Measurements from ENCODE around the gene EPB41L3. TPM values are rescaled to one million over a fixed set of nuclear protein-coding genes. Genes with fewer than 3 reads are reported as not detected.

The EPB41L3 gene
- total and polyA plus RNA-seq, 10 donors: 8.0 to 121 (median 49.1) TPM

DNA sequence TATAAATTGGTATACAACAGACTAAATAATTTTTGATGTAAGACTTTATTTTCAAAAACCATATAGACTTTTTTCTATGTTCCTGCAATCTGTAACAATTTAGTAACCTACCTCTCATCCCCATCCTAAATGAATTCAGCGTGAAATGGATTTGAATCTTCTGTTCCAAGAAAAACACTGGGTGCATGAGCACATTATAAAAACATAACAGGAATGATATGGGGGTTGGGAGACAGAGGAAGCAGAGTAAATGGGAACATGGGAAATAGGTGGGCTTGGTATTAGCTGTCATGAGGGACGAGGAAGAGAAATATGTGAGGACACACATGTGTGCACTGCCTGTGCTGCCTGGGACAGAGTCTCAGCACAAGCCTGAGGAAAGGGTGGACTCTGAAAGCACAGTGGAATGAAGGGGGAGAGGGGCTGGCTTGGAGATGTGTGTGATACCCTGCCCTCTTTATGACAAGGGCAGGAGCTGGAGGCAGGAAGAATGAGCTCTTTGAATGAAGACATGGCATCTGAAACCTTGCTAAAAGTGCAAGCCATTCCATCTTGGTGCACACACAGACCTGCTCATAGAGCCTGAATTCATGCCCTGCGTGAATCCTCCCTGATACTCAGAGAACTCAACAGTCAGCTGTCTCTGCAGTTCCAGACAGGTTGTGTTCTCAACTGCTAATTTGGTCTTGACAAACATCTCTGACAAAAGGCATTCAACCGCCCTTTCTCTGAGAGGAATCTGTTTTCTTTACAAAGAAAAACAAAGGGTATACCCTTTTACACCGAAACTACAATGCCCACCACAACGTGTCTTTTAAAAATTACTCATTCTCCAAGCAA is 66.6 kb downstream of the EPB41L3 start:
- no peak for DNase-seq
- Histone ChIP-seq H3K4me1 (peaks cover 0 to 10% (median 3%) of the 10 kb centered on the region in 6 donors), H3K36me3 (no peaks in the 10 kb centered on the region), H3K4me3 (no peak overlapping the region), H3K27ac (no peak overlapping the region), H3K27me3 (replicated peaks in 1 of 7) (no peaks in the 10 kb centered on the region), H3K9me3 (peaks cover 0 to 5% (median 2%) of the 10 kb centered on the region in 8 donors)
- TF ChIP-seq POLR2A (IDR thresholded peaks at IDR 0.05) (no peak), POLR2AphosphoS5 (IDR thresholded peaks at IDR 0.05) (peak in 1 of 3 donors; percentile 6)
- 81 to 87% (median 85%) methylated on average over 6 of the region's 6 CpGs for WGBS, 5 donors
- intact Hi-C loops (cut with DNase I; ENCODE audit: low total_unique reads): no loop called here

DNA sequence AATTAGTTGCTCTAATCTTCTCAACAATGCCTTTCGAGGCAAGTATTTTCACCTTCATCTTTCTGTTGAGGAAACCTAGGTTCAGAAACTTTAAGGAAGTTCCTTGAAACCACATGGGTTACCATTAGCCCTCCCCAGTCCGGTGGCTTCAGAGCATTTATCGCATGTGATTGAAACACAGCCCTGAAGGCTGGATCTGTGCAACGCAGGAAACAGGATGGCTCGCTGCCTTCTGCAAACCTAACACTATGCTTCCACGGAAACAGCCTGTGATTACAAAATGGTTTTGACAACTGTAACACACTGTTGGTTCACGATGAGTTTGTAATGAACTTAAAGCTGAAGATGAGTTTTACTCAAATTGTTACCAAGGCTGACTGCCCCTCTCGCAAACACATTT is 68.5 kb downstream of the EPB41L3 start:
- H3K9me3 ChIP-seq: no peaks in the 10 kb centered on the region
- DNase-seq: no peak
- TF ChIP-seq, protein P1, sequence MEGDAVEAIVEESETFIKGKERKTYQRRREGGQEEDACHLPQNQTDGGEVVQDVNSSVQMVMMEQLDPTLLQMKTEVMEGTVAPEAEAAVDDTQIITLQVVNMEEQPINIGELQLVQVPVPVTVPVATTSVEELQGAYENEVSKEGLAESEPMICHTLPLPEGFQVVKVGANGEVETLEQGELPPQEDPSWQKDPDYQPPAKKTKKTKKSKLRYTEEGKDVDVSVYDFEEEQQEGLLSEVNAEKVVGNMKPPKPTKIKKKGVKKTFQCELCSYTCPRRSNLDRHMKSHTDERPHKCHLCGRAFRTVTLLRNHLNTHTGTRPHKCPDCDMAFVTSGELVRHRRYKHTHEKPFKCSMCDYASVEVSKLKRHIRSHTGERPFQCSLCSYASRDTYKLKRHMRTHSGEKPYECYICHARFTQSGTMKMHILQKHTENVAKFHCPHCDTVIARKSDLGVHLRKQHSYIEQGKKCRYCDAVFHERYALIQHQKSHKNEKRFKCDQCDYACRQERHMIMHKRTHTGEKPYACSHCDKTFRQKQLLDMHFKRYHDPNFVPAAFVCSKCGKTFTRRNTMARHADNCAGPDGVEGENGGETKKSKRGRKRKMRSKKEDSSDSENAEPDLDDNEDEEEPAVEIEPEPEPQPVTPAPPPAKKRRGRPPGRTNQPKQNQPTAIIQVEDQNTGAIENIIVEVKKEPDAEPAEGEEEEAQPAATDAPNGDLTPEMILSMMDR (IDR thresholded peaks at IDR 0.05 in 8 of 11, conservative IDR thresholded peaks at IDR 0.05 in 3 of 11): no peak
- peak in 1 of 3 donors; percentile 50 for TF ChIP-seq POLR2AphosphoS5 (IDR thresholded peaks at IDR 0.05)
- no peak for TF ChIP-seq POLR2A (IDR thresholded peaks at IDR 0.05)
- H3K27ac ChIP-seq: no peak overlapping the region
- H3K36me3 ChIP-seq: no peaks in the 10 kb centered on the region
- no peak overlapping the region for H3K4me3 ChIP-seq
- H3K27me3 ChIP-seq (replicated peaks in 1 of 7): no peaks in the 10 kb centered on the region
- intact Hi-C loops (cut with DNase I; ENCODE audit: low total_unique reads): no loop called here
- WGBS, 5 donors: 19 to 28% (median 22%) methylated on average over 8 of the region's 8 CpGs
- H3K4me1 ChIP-seq: peaks cover 0 to 10% (median 3%) of the 10 kb centered on the region in 6 donors

DNA sequence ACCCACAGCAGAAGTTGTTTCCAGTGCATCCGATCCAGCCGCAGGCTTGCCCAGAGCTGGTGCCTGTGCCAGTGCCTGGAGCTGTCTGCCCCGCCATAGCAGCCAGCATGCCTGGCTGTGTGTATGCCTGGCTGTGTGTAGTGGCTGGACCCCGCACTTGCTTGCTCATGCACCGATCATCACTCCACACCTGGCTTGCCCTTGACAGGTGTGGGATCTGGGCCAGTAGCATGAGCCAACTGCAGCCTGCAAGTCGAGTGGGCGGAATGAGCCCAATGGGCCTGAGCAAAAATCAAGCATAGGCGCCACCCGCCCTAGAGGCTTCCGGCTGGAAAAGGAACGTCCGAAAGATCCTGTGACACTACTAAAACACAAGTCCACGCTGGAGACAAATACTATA is 74.5 kb downstream of the EPB41L3 start:
- Histone ChIP-seq H3K27ac (no peak overlapping the region), H3K27me3 (replicated peaks in 1 of 7) (peaks cover 0 to 6% (median 0%) of the 10 kb centered on the region in 7 donors), H3K4me3 (no peak overlapping the region), H3K9me3 (no peaks in the 10 kb centered on the region), H3K4me1 (peaks cover 0 to 7% (median 0%) of the 10 kb centered on the region in 6 donors), H3K36me3 (no peaks in the 10 kb centered on the region)
- no peak for DNase-seq
- intact Hi-C loops (cut with DNase I; ENCODE audit: low total_unique reads): no loop called here
- peak in 1 of 3 donors; percentile 20 for TF ChIP-seq POLR2AphosphoS5 (IDR thresholded peaks at IDR 0.05)
- TF ChIP-seq, protein P1 (IDR thresholded peaks at IDR 0.05 in 8 of 11, conservative IDR thresholded peaks at IDR 0.05 in 3 of 11): no peak
- no peak for TF ChIP-seq POLR2A (IDR thresholded peaks at IDR 0.05)
- 91 to 97% (median 94%) methylated on average over 8 to 13 of the region's 13 CpGs for WGBS, 5 donors

DNA sequence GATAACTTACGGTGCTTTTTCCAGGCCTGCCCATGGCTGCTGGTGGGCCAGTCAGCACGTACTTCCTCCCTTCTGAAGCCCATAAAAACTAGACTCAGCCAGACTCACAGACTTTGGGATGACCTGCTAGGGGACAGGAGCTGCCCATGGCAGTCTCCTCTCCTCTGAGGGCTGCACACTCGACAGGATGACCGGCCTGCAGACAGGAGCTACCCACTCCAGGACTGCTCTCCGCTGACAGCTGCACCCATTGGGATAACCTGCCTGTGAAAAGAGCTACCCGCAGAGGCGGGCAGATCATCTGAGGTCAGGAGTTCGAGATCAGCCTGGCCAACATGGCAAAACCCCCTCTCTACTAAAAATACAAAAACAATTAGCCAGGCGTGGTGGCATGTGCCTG is 75.4 kb downstream of the EPB41L3 start:
- Histone ChIP-seq H3K9me3 (no peaks in the 10 kb centered on the region), H3K27me3 (replicated peaks in 1 of 7) (peaks cover 0 to 6% (median 0%) of the 10 kb centered on the region in 7 donors), H3K4me3 (no peak overlapping the region), H3K4me1 (peaks cover 0 to 16% (median 3%) of the 10 kb centered on the region in 6 donors), H3K36me3 (no peaks in the 10 kb centered on the region), H3K27ac (no peak overlapping the region)
- TF ChIP-seq POLR2AphosphoS5 (IDR thresholded peaks at IDR 0.05): no peak
- TF ChIP-seq, protein P1 (IDR thresholded peaks at IDR 0.05 in 8 of 11, conservative IDR thresholded peaks at IDR 0.05 in 3 of 11): no peak
- TF ChIP-seq POLR2A (IDR thresholded peaks at IDR 0.05): no peak
- 81 to 87% (median 84%) methylated on average over 9 of the region's 9 CpGs for WGBS, 5 donors
- intact Hi-C loops (cut with DNase I; ENCODE audit: low total_unique reads): no loop called here
- no peak for DNase-seq

Measured in spleen (tissue), 11 donors.